HG03159 (cell line): Measurements from ENCODE around the gene MMP27.

Experiments used
- ATAC-seq: cut with Tn5 transposase; IDR thresholded peaks from one replicate; pipeline ENCODE4 v1.9.1; 2021; ENCODE audit warnings: mild to moderate bottlenecking, moderate library complexity; ENCODE audit not compliant: unreplicated experiment

Gene MMP27

DNA sequence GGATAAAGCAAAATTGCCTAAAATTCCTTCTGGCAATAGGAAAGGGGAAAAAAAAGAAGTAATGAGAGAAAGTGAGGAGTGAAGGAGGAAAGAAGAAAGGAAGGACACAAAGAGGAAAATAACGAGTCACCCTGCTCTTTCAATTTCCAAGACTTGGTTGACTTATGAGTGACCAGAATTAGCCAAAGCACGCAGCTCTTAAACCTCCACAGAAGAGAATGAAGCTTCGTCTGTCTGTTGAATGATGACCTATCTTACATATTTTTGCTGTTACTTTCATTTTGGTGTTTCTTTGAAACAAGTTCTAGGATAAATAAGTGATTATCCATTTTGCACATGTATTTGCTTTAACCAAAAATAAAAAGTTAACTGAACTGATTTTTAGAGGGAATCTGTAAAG, 728 bp downstream of the MMP27 start:
- no peak for ATAC-seq

DNA sequence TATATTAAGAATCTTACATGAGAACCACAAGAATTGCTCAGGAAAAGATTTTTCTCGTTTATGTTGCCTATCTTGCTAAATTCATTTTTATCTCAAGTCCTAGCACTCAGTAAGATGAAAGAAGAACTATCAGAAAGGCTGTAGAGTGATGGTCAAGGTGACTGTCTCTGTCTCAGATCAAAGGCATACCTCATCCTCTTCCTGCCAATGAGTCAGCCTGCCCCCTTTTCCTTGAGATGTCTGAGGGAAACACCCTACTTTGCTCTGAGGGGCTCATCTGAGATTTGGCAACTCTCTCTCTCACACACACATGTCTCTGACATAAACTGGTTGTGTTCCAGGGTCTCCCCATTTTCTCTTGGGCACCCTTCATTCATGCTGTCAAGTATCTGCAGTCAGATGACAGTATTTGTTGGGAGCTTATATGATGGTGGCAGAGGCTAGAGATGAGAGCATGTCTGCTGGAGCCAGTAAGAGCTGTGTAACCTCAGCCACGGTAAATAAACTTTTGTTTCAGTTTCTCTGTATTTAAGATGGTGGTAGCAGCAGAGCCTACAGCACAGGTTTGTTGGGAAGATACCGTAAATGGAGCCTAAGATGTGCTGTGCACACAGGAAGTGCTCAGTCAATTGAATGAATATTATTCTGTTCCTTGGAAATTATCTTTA, 1.6 kb downstream of the MMP27 start:
- no peak for ATAC-seq

DNA sequence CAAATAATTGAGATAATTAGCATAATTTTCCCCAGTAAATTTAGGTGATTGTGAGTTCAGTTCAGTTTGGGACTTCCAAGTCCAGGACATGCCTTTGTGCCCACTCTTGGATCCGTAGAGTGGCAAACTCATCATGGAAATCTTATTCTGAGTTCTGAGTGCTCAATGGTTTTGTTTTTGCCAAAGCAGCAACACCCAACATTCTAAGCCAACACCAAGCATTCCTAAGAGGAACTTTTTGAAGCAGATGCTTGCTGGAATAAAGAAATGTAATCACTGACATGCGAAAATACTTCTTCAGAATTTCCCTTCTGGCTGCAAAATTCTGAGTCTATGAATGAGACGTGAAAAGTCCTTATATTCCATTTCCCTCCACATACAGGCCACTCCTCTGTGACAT, 10.4 kb downstream of the MMP27 start:
- no peak for ATAC-seq

DNA sequence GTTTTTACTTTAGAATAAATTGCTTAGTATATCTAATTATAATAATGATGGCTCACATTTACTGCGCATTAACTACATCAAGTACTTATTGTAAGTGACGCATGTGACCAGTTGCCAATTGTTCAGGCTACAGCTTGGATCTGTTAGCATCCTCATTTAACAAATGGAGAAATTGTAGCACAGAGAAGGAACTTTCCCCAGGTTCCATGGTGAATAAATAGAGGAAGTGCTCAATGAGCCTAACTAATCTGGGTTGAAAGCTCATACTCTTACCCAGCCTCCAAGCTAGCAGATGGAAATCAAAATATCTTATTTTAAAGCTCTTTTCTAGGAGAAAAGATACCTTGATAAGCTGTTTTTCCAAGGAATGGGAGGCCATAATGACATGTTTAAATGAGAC, 19.8 kb downstream of the MMP27 start:
- no peak for ATAC-seq

DNA sequence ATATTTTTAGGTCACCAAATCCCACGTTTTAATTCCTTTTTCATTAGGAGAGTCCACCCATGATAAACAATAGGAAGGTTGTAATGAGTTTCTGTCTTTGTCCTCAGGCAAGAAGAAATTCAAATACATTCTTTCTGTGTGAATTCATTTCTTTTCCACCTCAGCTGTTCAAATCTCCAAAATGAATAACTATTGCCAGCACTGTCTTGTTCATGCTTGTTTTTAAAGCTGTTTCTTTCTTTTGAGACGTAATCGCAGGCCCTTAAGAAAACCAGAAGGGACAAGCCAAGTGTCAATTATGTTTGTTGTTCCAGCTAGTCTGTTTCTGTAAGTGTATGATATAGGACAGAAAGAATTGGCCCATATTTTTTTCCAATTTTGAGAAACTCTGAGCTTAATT, 20.2 kb downstream of the MMP27 start:
- no peak for ATAC-seq

DNA sequence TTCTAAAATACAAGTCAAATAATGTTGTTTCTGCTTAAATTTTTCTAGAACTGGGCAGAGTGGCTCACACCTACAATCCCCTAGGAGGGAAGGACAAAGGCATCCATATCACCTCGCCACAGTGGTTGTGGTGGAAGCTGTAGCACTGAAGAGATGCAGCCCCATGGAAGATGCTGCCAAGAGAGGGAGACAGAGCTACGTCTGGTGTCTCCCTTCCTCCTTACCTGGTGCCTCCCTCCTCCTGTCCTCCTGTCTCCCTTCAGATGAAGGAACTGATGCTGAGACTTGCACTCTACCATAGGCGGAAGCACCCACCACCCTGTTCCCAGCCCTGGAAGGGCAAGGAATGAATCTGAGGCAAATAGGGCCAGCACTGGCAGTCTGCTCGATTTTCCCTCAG, 22.3 kb downstream of the MMP27 start:
- no peak for ATAC-seq

DNA sequence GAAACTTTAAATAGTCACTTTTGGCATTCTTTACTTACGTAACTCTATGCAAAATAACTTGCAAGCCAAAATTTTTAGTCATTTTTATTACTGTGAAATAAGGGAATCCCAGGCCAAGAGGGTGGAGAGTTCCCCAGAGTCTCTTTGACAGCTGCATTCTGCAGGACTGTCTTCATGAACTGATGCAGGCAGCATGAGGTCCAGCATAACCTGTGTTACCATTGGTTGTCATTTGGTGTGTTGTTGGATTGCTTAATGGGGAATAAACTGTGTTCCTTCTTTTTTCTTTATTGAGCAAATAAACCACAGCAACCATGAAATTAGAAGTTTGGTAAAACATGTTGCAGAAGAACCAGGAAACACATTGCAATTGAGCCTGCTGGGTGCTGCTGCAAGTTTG, 24.6 kb downstream of the MMP27 start:
- no peak for ATAC-seq

DNA sequence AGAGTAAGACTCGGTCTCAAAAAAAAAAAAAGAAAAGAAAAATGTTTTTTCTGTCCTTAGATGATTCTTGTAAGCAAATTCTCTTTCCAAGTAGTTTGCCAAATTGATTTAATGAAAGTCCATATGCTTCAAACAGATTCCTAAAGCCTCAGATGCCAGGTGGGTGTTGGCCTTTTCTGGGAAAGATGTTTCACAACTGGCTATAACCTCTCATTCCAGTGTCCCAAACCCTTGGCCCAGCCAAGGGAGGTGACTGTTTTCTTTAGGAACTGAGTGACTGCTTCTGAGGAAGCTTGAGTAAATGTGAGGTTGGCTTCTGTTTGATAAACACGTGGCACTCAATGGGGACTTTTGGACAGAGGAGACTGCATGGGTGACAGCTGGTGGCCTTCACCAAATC, 27.5 kb downstream of the MMP27 start:
- no peak for ATAC-seq

DNA sequence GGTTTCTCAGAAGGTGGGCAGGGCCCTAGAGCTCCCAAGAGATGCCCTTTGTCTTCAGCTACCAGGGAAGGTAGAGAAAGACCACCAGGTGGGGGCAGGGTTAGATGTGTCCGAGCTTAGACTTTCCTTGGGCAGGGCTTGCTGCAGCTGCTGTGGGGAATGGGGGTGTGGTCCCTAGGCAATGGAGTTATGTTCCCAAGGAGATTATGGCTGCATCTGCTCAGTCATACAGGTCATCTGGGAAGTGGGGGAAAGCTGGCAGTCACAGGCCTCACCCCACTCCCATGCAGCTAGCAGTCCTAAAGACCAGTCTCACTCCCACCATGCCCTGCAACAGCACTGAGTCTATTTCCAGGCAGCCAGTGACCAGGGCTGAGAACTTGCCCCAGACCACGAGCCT, 29.5 kb downstream of the MMP27 start:
- ATAC-seq, result no peak

DNA sequence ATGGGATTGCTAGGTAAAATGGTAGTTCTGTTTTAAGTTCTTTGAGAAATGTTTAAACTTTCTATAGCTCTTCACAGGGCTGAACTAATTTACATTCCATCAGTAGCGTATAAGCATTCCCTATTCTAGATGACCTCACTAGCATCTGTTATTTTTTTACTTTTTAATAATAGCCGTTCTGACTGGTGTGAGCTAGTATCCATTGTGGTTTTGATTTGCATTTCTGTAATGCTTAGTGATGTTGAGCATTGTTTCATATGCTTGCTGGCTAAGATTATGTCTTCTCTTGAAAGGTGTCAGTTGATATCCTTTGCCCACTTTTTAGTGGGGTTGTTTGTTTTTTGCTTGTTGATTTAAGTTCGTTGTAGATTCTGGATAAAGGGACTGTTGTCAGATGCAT, 35.9 kb downstream of the MMP27 start:
- ATAC-seq, result peak; percentile 68

DNA sequence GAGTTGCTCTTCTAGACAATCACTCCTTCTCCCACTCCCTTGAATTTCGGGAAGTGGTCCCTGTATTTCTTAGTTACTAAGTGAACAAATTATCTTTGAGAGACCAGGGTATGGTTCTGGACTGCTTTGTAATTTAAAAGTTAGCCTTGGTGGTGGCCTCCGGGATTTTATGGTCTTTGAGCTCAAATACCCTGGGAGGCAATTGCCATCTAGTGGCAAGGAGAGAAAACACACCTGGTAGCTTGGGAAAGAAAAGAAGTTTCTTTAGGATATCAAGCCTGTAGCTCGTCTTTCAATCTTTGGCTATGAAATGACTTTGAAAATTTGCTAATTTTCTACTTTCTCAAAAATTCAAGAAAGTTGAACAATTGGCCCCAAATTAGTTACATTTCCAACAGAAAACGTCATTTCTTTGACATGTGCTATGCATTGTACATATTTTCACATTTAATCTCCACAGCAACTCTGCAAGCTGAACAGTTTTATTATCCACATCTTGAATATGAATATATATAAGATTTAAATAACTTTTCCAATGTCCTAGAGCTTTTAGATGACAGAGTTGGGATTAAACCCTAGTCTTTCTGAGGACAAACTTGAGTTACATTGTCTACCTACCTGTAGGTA, 39.1 kb downstream of the MMP27 start:
- peak; percentile 46 for ATAC-seq

DNA sequence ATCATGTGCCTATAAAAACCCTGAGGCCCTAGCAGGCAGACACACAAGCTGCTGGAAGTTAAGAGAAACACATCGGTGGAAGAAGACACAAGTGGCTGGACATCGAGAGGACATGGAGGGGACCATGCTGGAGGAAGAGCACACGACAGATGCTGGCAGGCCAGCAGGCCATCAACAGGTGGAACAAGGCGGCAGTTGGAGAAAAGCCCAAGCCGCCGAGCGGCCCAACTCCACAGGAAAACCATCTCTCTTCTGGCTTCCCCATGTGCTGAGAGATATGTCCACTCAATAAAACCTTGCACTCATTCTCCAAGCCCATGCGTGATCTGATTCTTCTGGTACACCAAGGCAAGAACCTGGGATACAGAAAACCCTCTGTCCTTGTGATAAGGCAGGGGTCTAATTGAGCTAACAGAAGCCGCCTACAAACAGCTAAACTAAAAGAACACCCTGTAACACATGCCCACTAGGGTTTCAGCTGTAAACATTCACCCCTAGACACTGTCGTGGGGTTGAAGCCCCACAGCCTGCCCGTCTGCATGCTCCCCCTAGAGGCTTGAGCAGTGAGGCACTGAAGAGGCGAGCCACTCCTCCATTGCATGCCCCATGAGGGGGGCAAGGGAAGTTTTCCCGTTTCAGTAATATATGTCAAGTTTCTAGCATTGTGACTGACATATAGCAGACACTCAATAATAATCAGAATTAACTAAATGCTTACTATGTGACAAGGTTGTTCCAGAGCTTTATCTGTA, 41.4 kb downstream of the MMP27 start:
- ATAC-seq, result no peak

DNA sequence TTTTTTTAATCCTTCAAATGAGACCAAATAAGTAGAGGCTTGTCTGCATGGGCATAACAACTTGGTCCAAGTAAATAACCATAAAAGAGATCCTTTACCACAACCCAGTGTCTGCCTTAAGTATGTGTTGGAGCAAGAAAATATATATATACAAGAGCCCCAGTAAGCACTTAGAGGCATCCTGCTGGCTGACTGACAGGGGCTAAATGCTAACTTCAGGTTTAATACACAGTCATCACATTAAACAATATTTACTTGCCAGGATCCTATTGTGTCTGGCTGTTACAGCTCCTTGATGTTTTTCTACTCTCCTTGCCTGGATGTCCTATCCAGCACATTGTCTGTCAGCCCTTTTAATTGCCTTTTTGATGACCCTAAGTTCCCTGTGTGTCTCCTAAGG, 43.0 kb downstream of the MMP27 start:
- ATAC-seq, result no peak

DNA sequence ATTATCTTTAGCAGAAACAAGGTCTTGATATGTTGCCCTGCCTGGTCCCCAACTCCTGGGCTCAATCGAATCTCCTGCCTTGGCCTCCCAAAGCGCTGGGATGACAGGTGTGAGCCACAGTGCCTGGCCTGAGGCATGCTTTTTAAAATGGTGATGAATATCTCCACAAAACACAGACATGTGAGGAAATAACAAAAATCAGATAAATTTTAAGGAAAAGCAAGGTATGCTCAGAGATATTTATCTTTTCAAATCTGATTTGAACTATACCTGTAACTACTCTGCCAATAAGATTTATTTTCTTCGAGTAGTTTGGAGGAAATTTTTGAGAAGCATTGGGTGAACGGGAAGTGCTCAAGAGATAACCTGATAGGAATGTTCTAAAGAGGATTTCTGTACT, 44.5 kb downstream of the MMP27 start:
- no peak for ATAC-seq

DNA sequence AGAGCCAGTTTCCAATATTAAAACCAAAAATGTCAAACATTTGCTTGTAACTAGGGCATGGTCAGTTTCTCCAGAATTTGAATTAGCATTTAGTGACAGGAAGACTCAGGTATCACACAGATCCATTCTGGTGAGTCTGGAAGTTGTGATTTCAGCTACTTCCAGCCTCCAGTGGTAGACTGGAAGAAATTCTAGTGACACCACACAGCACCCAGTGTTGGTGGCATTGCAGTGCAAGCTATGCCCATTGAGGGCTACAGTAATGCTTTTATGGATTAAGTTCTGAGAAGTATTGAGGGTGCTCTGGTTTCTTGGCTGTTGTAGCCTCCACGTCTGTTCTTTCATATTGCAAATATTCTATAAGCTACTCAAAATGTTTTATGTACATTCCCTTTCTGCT, 49.0 kb downstream of the MMP27 start:
- ATAC-seq, result no peak

DNA sequence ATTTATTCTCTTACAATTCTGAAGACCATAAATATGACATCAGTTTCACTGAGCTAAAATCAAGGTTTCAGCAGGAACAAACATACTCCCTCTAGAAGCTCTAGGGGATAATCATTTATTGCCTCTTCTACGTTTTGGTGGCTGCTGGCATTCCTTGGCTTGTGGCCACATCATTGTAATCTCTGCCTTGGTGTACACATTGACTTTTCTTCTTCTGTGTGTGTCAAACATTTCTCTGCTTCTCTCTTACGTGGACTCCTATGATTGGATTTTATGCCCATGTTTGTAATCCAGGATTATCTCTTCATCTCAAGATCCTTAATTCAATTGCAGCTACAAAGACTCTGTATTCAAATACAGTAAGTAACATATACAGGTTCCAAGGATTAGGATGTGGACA, 50.0 kb downstream of the MMP27 start:
- ATAC-seq, result no peak

DNA sequence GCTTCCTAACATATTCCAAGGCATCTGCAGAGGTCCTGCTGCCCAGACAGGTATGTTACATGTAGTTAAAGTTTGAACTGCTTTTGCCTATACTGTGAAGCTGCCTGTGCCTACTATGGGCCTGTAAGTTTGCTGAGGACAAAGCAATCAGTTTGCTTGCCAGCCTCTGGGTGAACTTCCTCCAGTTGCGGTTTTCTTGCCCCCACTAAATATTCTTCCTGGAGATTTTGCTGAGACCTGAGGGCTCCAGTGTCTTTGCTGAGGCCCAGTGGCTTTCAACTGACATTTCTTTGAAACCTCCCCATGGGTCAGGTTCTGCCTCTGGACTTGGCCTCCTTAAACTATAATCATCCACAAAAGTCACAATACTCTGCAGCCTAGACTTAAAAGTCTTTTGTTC, 50.8 kb downstream of the MMP27 start:
- ATAC-seq, result no peak

DNA sequence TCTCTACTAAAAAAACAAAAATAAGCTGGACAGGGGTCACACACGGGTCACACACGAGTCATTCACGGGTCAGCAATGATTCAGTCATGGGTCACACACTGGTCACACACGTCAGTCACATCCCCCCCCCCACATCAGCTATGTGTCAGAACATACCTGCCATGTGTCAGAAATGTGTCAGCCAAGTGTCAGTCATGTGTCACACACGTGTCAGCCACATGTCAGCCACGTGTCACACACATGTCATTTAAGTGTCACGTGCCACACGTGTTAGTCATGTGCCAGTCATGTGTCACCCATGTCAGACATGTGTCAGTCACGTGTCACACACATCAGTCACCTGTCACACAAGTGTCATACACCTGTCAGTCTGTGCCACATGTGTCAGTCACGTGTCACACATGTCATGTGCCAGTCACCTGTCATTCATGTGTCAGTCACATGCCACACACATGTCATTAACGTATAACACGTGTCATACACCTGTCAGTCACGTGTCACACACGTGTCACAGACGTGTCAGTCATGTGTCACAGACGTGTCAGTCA, 51.8 kb downstream of the MMP27 start:
- no peak for ATAC-seq

DNA sequence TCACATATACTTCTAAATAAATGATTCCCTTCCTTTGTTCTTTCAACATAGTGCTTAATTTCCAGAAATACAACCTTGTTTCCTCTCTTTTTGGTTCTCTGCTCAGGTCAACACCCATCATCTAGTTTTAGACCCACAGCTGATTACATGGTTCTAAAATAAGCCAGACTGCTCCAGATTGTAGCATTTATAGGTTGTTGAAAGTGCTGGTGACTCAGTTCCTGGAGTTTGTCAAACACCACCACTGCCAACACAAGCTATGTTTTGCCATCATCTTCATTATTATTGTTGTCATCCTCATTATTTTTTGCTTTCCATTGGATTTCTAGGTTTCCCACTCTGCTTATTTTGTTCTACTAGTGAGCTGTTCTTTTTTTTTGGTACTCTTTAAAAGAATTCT, 58.1 kb downstream of the MMP27 start:
- ATAC-seq, result no peak

DNA sequence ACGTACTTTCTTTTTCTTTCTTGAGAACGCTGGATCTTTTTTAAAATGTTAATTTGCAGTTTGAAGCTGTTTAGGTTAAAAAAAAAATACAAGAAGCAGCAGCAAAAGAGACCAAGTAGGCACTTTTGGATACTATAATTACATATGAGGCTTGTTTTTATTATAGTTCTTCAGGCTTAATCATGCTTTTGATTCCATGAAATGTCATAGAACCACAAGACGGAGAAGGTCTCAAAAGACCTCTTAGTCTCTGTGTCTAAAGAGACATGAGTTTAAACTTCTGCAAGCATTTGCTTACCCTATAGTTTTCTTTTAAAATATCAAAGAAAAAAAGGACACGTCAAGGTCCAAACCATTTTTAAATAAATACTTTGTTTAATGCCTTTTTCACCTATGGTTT, 61.6 kb downstream of the MMP27 start:
- no peak for ATAC-seq
